NCI-H2196 (cell line): ENCODE results near the gene THAP2.
"Not testable (repeated sequence)": the region's sequence is repeated elsewhere in the genome, so short reads cannot be mapped to it uniquely, and the experiment has no call there.

Experiments used
- DNase-seq: peaks from one replicate; lab custom pipeline; 2025; ENCODE audit not compliant: unreplicated experiment; lab: John Stamatoyannopoulos, UW

THAP2 gene

GRCh38 chr12:71661977-71662530 lies 2.0 kb upstream of the THAP2 start:
- no peak for DNase-seq

- no peak for DNase-seq
These were observed 1.1 kb upstream of the THAP2 start for GRCh38 chr12:71662849-71663560.

- no peak for DNase-seq
These were observed 449 bp downstream of the THAP2 start for GRCh38 chr12:71664411-71665089.

- DNase-seq = no peak
These were observed 976 bp downstream of the THAP2 start for GRCh38 chr12:71665090-71665463.

GRCh38 chr12:71666259-71666658 lies 2.2 kb downstream of the THAP2 start:
- no peak for DNase-seq

GRCh38 chr12:71671311-71671710 lies 7.2 kb downstream of the THAP2 start:
- no peak for DNase-seq

- peak; percentile 55 for DNase-seq
These were observed 7.7 kb downstream of the THAP2 start for GRCh38 chr12:71671816-71672215.

GRCh38 chr12:71682466-71682865 lies 18.4 kb downstream of the THAP2 start:
- no peak for DNase-seq

- no peak for DNase-seq
These were observed 19.5 kb downstream of the THAP2 start for GRCh38 chr12:71683633-71684032.

- DNase-seq = no peak
These were observed 20.0 kb downstream of the THAP2 start for GRCh38 chr12:71684081-71684480.

- DNase-seq = no peak
These were observed 21.3 kb downstream of the THAP2 start for GRCh38 chr12:71685312-71685906.

GRCh38 chr12:71685914-71686657 lies 22.0 kb downstream of the THAP2 start, which contains the start of gene TMEM19:
TMEM19 (plus strand) TSS chr12:71686082; CDS start chr12:71686681, 599 bp downstream.
- DNase-seq = peak; percentile 89

- DNase-seq = no peak
These were observed 22.5 kb downstream of the THAP2 start for GRCh38 chr12:71686658-71687025.

- DNase-seq = not testable (repeated sequence)
These were observed 23.1 kb downstream of the THAP2 start for GRCh38 chr12:71687172-71687571.

GRCh38 chr12:71688961-71689570 lies 25.0 kb downstream of the THAP2 start:
- no peak for DNase-seq

- peak; percentile 59 for DNase-seq
These were observed 27.5 kb downstream of the THAP2 start for GRCh38 chr12:71691504-71692129.

GRCh38 chr12:71693126-71693525 lies 29.0 kb downstream of the THAP2 start:
- no peak for DNase-seq

GRCh38 chr12:71693651-71694050 lies 29.6 kb downstream of the THAP2 start:
- not testable (repeated sequence) for DNase-seq

GRCh38 chr12:71694099-71694820 lies 30.2 kb downstream of the THAP2 start:
- no peak for DNase-seq

GRCh38 chr12:71695782-71696181 lies 31.7 kb downstream of the THAP2 start:
- no peak for DNase-seq
